Measurements from ENCODE around the gene CACNA1G.

DNA sequence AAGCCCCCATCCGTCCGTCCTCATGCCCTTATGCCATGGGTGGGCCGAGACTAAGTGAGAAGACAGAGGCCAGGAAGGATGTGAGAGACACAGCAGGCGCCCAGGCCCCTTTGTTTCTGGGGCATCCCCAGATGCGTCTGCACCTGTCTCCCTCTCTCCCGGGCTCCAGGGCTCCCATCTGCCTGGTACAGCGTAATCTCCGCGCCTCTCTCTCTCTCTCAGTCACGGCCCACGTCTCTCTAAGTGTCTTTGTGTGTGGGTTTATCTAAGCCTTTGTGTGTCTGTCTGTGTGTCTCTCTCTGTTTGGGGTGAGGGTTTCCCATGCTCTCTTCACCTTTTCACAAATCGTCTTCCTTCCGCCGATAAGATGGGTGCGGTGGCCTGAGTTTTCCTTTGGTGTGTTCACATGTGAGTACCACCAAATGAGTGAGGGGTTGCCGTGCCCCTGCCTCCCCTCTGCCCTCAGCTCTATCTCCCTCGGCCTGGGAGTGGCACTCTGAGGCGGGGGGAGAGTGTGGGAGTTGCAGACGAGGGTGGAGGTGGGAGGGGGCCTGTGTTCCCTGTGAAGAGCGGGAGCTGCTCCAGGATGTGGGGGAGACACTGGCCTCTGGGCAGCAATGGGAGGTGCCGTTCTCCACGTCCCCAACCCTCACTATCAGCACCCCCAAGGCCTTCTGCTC, 48.3 kb downstream of the CACNA1G start:
- TF ChIP-seq POLR2A (IDR thresholded peaks at IDR 0.05), result no peak
- no peak for TF ChIP-seq CTCF (IDR thresholded peaks at IDR 0.05)
- no peak for TF ChIP-seq POLR2AphosphoS5 (IDR thresholded peaks at IDR 0.05)

Measured in gastroesophageal sphincter (tissue), 3 donors.